Jurkat, Clone E6-1 (cell line): ENCODE results near the gene WBP2.

Experiments
- DNase-seq: peaks from one replicate; pipeline ENCODE4 v3.0.0-alpha.2; 2011; ENCODE audit warnings: low read depth, low spot score
- H3K4me3 ChIP-seq: 2 replicates; pipeline ENCODE4 v1.5.1; 2011; ENCODE audit warnings: mild to moderate bottlenecking, low read length, control low read depth, moderate library complexity

The WBP2 gene

GRCh38 chr17:75834928-75835653 lies 20.0 kb downstream of the WBP2 start:
- DNase-seq, result no peak
- H3K4me3 ChIP-seq, result no peak overlapping the region

GRCh38 chr17:75834279-75834920 lies 20.7 kb downstream of the WBP2 start:
- no peak overlapping the region for H3K4me3 ChIP-seq
- no peak for DNase-seq

GRCh38 chr17:75832652-75833400 lies 22.3 kb downstream of the WBP2 start:
- peak; percentile 35 for DNase-seq
- H3K4me3 ChIP-seq, result peak overlapping the region; percentile 38

- peak; percentile 30 for DNase-seq
These were observed 22.9 kb downstream of the WBP2 start for GRCh38 chr17:75832164-75832651.

GRCh38 chr17:75831032-75831571 lies 24.0 kb downstream of the WBP2 start:
- H3K4me3 ChIP-seq, result no peak overlapping the region
- no peak for DNase-seq

More at GRCh38 chr17:75832164-75832651, 22.9 kb downstream of the WBP2 start:
- H3K4me3 ChIP-seq, result peak overlapping the region; percentile 38

- no peak overlapping the region for H3K4me3 ChIP-seq
- DNase-seq, result no peak
These were observed 24.7 kb downstream of the WBP2 start for GRCh38 chr17:75830164-75831031.

GRCh38 chr17:75829747-75830146 lies 25.4 kb downstream of the WBP2 start:
- no peak for DNase-seq
- no peak overlapping the region for H3K4me3 ChIP-seq

- no peak for DNase-seq
- H3K4me3 ChIP-seq, result no peak overlapping the region
These were observed 26.4 kb downstream of the WBP2 start for GRCh38 chr17:75828741-75829140.

- no peak for DNase-seq
- H3K4me3 ChIP-seq, result no peak overlapping the region
These were observed 27.1 kb downstream of the WBP2 start for GRCh38 chr17:75828076-75828400.

GRCh38 chr17:75827308-75828075 lies 27.6 kb downstream of the WBP2 start:
- no peak for DNase-seq
- no peak overlapping the region for H3K4me3 ChIP-seq

- H3K4me3 ChIP-seq, result no peak overlapping the region
- DNase-seq, result no peak
These were observed 28.4 kb downstream of the WBP2 start for GRCh38 chr17:75826561-75827307.

- no peak for DNase-seq
These were observed 29.3 kb downstream of the WBP2 start for GRCh38 chr17:75825748-75826370.

GRCh38 chr17:75825149-75825552 lies 30.0 kb downstream of the WBP2 start:
- DNase-seq, result no peak
- H3K4me3 ChIP-seq, result no peak overlapping the region

More at GRCh38 chr17:75825748-75826370, 29.3 kb downstream of the WBP2 start:
- H3K4me3 ChIP-seq, result no peak overlapping the region

GRCh38 chr17:75824666-75825065 lies 30.5 kb downstream of the WBP2 start:
- no peak overlapping the region for H3K4me3 ChIP-seq
- DNase-seq, result no peak

- H3K4me3 ChIP-seq, result no peak overlapping the region
- no peak for DNase-seq
These were observed 31.0 kb downstream of the WBP2 start for GRCh38 chr17:75824050-75824552.

- no peak for DNase-seq
- H3K4me3 ChIP-seq, result no peak overlapping the region
These were observed 31.7 kb downstream of the WBP2 start for GRCh38 chr17:75823257-75824041.
